Measurements from ENCODE around the gene RBM4. TPM values are rescaled to one million over a fixed set of nuclear protein-coding genes. Genes with fewer than 3 reads are reported as not detected.

Gene RBM4
- total and polyA plus RNA-seq, 2 of the 13 experiments (the other 11 are each of a cell fraction or from before 2014, with no cell fraction given): 126 to 136 TPM

DNA sequence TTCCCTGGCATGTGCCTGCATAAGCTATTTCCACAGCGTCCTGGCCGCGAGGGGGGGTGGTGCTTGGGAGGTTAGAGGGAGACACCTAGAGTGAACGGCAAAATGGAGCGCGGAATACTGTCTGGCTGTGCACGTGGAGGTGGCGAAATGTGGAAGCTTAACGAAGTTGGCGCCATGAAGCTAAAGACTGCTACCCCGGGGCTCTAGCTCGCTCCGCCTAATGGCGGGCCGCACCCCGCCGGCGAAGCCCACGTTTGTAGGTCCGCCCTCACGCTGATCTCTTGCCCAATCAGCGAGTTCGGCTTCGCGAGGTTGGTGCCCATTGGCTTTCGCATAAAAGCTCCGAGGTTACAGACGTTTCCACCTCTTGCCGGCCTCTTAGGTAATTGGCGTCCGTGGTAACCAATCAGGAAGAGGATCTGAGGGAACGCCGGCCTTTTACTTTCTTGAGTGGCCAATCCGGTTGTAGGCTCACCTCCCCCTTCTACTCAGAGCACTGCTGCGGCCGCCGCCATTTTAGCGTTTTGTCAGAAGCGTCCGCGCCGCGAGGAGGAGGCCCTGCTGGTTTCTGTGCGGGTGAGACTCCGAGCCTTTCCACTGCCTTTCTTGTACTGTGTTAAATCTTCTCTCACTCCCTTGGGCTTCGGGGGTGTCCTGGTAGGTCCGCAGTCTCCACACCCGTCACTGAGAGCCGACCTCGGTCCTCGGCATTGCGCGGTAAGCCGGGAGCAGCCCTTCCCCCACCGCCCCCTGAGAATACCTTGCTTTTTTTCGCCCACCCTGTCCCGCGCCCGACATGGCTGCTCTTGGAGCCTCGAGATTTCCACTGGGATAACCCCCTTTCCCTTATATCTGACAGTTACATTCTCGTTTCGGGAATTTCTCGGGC is at the start of gene RBM4 (continued):
- TF ChIP-seq HDAC1 (CRISPR knock-in tag; IDR thresholded peaks at IDR 0.05) (peak; percentile 73), PHB2 (IDR thresholded peaks at IDR 0.05; ENCODE audit: partially characterized antibody) (no peak), MXI1 (IDR thresholded peaks at IDR 0.05; ENCODE audit: borderline replicate concordance, low read depth, low read length) (peak; percentile 80; the same call in 1 of the 3 replicates), TCF7 (IDR thresholded peaks at IDR 0.05; ENCODE audit: low read depth) (no peak), TP53 (CRISPR knock-in tag; conservative IDR thresholded peaks at IDR 0.05) (no peak), ZNF326 (CRISPR knock-in tag; IDR thresholded peaks at IDR 0.05; ENCODE audit: borderline replicate concordance) (no peak), SCMH1 (CRISPR knock-in tag; IDR thresholded peaks at IDR 0.05; ENCODE audit: borderline replicate concordance) (no peak), ZNF605 (CRISPR knock-in tag; IDR thresholded peaks at IDR 0.05) (no peak; the same call in 1 of the 2 replicates), ZNF430 (CRISPR knock-in tag; IDR thresholded peaks at IDR 0.05) (0 out of 2 replicates have a peak, but pooled peaks have one; percentile 24), KAT8 (CRISPR knock-in tag; IDR thresholded peaks at IDR 0.05) (peak; percentile 89), NFATC3 (CRISPR knock-in tag; IDR thresholded peaks at IDR 0.05) (0 out of 2 replicates have a peak, but pooled peaks have one; percentile 70), ZNF660 (CRISPR knock-in tag; IDR thresholded peaks at IDR 0.05; ENCODE audit: borderline replicate concordance, low read depth) (no peak), SP140L (CRISPR knock-in tag; IDR thresholded peaks at IDR 0.05; ENCODE audit: borderline replicate concordance) (no peak), ZNF136 (CRISPR knock-in tag; IDR thresholded peaks at IDR 0.05; ENCODE audit: low read depth) (no peak), SNRNP70 (IDR thresholded peaks at IDR 0.05; ENCODE audit: low read depth, low read length) (no peak), STAG1 (CRISPR knock-in tag; IDR thresholded peaks at IDR 0.05) (no peak), JUN (CRISPR knock-in tag; IDR thresholded peaks at IDR 0.05) (no peak)
- TF ChIP-seq, protein P1, sequence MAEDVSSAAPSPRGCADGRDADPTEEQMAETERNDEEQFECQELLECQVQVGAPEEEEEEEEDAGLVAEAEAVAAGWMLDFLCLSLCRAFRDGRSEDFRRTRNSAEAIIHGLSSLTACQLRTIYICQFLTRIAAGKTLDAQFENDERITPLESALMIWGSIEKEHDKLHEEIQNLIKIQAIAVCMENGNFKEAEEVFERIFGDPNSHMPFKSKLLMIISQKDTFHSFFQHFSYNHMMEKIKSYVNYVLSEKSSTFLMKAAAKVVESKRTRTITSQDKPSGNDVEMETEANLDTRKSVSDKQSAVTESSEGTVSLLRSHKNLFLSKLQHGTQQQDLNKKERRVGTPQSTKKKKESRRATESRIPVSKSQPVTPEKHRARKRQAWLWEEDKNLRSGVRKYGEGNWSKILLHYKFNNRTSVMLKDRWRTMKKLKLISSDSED (CRISPR knock-in tag; IDR thresholded peaks at IDR 0.05): no peak
- TF ChIP-seq, protein P2, sequence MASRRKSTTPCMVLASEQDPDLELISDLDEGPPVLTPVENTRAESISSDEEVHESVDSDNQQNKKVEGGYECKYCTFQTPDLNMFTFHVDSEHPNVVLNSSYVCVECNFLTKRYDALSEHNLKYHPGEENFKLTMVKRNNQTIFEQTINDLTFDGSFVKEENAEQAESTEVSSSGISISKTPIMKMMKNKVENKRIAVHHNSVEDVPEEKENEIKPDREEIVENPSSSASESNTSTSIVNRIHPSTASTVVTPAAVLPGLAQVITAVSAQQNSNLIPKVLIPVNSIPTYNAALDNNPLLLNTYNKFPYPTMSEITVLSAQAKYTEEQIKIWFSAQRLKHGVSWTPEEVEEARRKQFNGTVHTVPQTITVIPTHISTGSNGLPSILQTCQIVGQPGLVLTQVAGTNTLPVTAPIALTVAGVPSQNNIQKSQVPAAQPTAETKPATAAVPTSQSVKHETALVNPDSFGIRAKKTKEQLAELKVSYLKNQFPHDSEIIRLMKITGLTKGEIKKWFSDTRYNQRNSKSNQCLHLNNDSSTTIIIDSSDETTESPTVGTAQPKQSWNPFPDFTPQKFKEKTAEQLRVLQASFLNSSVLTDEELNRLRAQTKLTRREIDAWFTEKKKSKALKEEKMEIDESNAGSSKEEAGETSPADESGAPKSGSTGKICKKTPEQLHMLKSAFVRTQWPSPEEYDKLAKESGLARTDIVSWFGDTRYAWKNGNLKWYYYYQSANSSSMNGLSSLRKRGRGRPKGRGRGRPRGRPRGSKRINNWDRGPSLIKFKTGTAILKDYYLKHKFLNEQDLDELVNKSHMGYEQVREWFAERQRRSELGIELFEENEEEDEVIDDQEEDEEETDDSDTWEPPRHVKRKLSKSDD (CRISPR knock-in tag; IDR thresholded peaks at IDR 0.05; ENCODE audit: low read depth): peak; percentile 76; the same call in 1 of the 2 replicates
- TF ChIP-seq, protein P3, sequence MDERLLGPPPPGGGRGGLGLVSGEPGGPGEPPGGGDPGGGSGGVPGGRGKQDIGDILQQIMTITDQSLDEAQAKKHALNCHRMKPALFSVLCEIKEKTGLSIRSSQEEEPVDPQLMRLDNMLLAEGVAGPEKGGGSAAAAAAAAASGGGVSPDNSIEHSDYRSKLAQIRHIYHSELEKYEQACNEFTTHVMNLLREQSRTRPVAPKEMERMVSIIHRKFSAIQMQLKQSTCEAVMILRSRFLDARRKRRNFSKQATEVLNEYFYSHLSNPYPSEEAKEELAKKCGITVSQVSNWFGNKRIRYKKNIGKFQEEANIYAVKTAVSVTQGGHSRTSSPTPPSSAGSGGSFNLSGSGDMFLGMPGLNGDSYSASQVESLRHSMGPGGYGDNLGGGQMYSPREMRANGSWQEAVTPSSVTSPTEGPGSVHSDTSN (CRISPR knock-in tag; IDR thresholded peaks at IDR 0.05): peak; percentile 94
- TF ChIP-seq, protein P4, sequence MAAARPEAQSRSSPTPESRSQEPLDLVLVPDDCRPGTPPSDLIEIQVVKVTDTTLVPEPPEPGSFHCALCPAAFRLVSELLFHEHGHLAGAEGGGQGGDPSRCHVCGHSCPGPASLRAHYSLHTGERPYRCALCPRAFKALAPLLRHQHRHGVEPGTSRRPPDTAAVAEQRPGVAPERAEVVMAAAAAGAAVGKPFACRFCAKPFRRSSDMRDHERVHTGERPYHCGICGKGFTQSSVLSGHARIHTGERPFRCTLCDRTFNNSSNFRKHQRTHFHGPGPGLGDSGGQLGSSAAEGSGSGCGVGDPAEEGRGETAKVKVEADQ (CRISPR knock-in tag; IDR thresholded peaks at IDR 0.05; ENCODE audit: borderline replicate concordance): peak; percentile 40; the same call in 1 of the 2 replicates

Measured in HepG2 (cell line).